ENCODE measurements around the gene BARHL2. TPM values are rescaled to one million over a fixed set of nuclear protein-coding genes. Genes with fewer than 3 reads are reported as not detected.
A peak's percentile ranks its signal among the peaks of the same experiment; 100 is the strongest.

The BARHL2 gene
- total RNA-seq, 2 experiments from 2014 or later: not detected

- no peak for ATAC-seq (ENCODE audit: low read depth)
- peaks cover 28% of the 10 kb centered on the region for H3K4me1 Mint-ChIP-seq
- DNase-seq: peak; percentile 59
These were observed 12.6 kb upstream of the BARHL2 start for GRCh38 chr1:90729504-90730242.

GRCh38 chr1:90728502-90729287, 11.6 kb upstream of the BARHL2 start:
- peak overlapping the region; percentile 60 for H3K27ac Mint-ChIP-seq
- DNase-seq (no peak), ATAC-seq (ENCODE audit: low read depth) (no peak)
- H3K36me3 Mint-ChIP-seq: peaks cover 8% of the 10 kb centered on the region
- peaks cover 95% of the 10 kb centered on the region for H3K27me3 Mint-ChIP-seq
- H3K4me1 Mint-ChIP-seq: peaks cover 33% of the 10 kb centered on the region
- H3K4me3 Mint-ChIP-seq: peak overlapping the region; percentile 68
- H3K9me3 Mint-ChIP-seq: peaks cover 6% of the 10 kb centered on the region
- POLR2A ChIA-PET: no interaction called here

More at GRCh38 chr1:90729504-90730242, 12.6 kb upstream of the BARHL2 start:
- POLR2A ChIA-PET: interaction anchor here (0.5 kb wide), 1 partner anchor 111 kb away, joined by 5 read pairs; no protein-coding TSS in a partner anchor
- Mint-ChIP-seq H3K9me3 (peaks cover 6% of the 10 kb centered on the region), H3K27ac (no peak overlapping the region), H3K4me3 (peak overlapping the region; percentile 46), H3K27me3 (peaks cover 90% of the 10 kb centered on the region), H3K36me3 (peaks cover 6% of the 10 kb centered on the region)

- POLR2A ChIA-PET: no interaction called here
- H3K4me1 Mint-ChIP-seq: peaks cover 36% of the 10 kb centered on the region
- DNase-seq (no peak), ATAC-seq (ENCODE audit: low read depth) (no peak)
- H3K27me3 Mint-ChIP-seq: peaks cover 94% of the 10 kb centered on the region
- H3K4me3 Mint-ChIP-seq: peak overlapping the region; percentile 68
- H3K36me3 Mint-ChIP-seq: peaks cover 8% of the 10 kb centered on the region
- peak overlapping the region; percentile 60 for H3K27ac Mint-ChIP-seq
- H3K9me3 Mint-ChIP-seq: peaks cover 6% of the 10 kb centered on the region
These were observed 10.9 kb upstream of the BARHL2 start for GRCh38 chr1:90727917-90728501.

GRCh38 chr1:90726986-90727480, 9.9 kb upstream of the BARHL2 start:
- DNase-seq: no peak
- peaks cover 96% of the 10 kb centered on the region for H3K27me3 Mint-ChIP-seq
- H3K9me3 Mint-ChIP-seq: peaks cover 6% of the 10 kb centered on the region
- H3K4me1 Mint-ChIP-seq: peaks cover 39% of the 10 kb centered on the region
- POLR2A ChIA-PET: no interaction called here
- H3K36me3 Mint-ChIP-seq: peaks cover 8% of the 10 kb centered on the region
- H3K4me3 Mint-ChIP-seq: peak overlapping the region; percentile 74
- H3K27ac Mint-ChIP-seq: no peak overlapping the region
- no peak for ATAC-seq (ENCODE audit: low read depth)

- peak; percentile 42 for DNase-seq
- Mint-ChIP-seq H3K9me3 (peaks cover 6% of the 10 kb centered on the region), H3K36me3 (peaks cover 8% of the 10 kb centered on the region), H3K27me3 (peaks cover 96% of the 10 kb centered on the region), H3K27ac (peak overlapping the region; percentile 81), H3K4me3 (peak overlapping the region; percentile 74), H3K4me1 (peaks cover 42% of the 10 kb centered on the region)
- POLR2A ChIA-PET: no interaction called here
- no peak for ATAC-seq (ENCODE audit: low read depth)
These were observed 9.4 kb upstream of the BARHL2 start for GRCh38 chr1:90726425-90726985.

GRCh38 chr1:90725657-90726424, 8.7 kb upstream of the BARHL2 start:
- Mint-ChIP-seq H3K27ac (peak overlapping the region; percentile 81), H3K4me3 (peak overlapping the region; percentile 74), H3K36me3 (peaks cover 10% of the 10 kb centered on the region), H3K27me3 (peaks cover 96% of the 10 kb centered on the region), H3K4me1 (peaks cover 46% of the 10 kb centered on the region), H3K9me3 (peaks cover 6% of the 10 kb centered on the region)
- POLR2A ChIA-PET: no interaction called here
- DNase-seq (peak; percentile 39), ATAC-seq (ENCODE audit: low read depth) (no peak)

- POLR2A ChIA-PET: no interaction called here
- H3K4me3 Mint-ChIP-seq: peak overlapping the region; percentile 74
- H3K9me3 Mint-ChIP-seq: peaks cover 6% of the 10 kb centered on the region
- DNase-seq (no peak), ATAC-seq (ENCODE audit: low read depth) (no peak)
- peaks cover 98% of the 10 kb centered on the region for H3K27me3 Mint-ChIP-seq
- peaks cover 10% of the 10 kb centered on the region for H3K36me3 Mint-ChIP-seq
- peaks cover 43% of the 10 kb centered on the region for H3K4me1 Mint-ChIP-seq
- H3K27ac Mint-ChIP-seq: peak overlapping the region; percentile 81
These were observed 8.0 kb upstream of the BARHL2 start for GRCh38 chr1:90724926-90725656.

GRCh38 chr1:90724361-90724760, 7.3 kb upstream of the BARHL2 start:
- Mint-ChIP-seq H3K9me3 (peaks cover 6% of the 10 kb centered on the region), H3K27me3 (peaks cover 97% of the 10 kb centered on the region), H3K4me1 (peaks cover 40% of the 10 kb centered on the region), H3K4me3 (peak overlapping the region; percentile 73), H3K27ac (peak overlapping the region; percentile 30), H3K36me3 (peaks cover 10% of the 10 kb centered on the region)
- ATAC-seq (ENCODE audit: low read depth): no peak
- POLR2A ChIA-PET: no interaction called here
- no peak for DNase-seq

GRCh38 chr1:90723590-90724108, 6.5 kb upstream of the BARHL2 start:
- Mint-ChIP-seq H3K9me3 (peaks cover 8% of the 10 kb centered on the region), H3K27ac (no peak overlapping the region), H3K27me3 (peaks cover 98% of the 10 kb centered on the region), H3K4me1 (peaks cover 42% of the 10 kb centered on the region), H3K4me3 (peak overlapping the region; percentile 73), H3K36me3 (peaks cover 14% of the 10 kb centered on the region)
- peak; percentile 44 for DNase-seq
- POLR2A ChIA-PET: no interaction called here
- peak; percentile 42 for ATAC-seq (ENCODE audit: low read depth)

GRCh38 chr1:90722874-90723589, 5.9 kb upstream of the BARHL2 start:
- Mint-ChIP-seq H3K4me1 (peaks cover 39% of the 10 kb centered on the region), H3K9me3 (peaks cover 6% of the 10 kb centered on the region), H3K36me3 (peaks cover 11% of the 10 kb centered on the region), H3K27ac (no peak overlapping the region), H3K4me3 (peak overlapping the region; percentile 73), H3K27me3 (peaks cover 96% of the 10 kb centered on the region)
- POLR2A ChIA-PET: no interaction called here
- no peak for ATAC-seq (ENCODE audit: low read depth)
- DNase-seq: no peak

- Mint-ChIP-seq H3K9me3 (peaks cover 6% of the 10 kb centered on the region), H3K27ac (no peak overlapping the region), H3K27me3 (peaks cover 93% of the 10 kb centered on the region), H3K36me3 (peaks cover 14% of the 10 kb centered on the region), H3K4me3 (no peak overlapping the region), H3K4me1 (peaks cover 38% of the 10 kb centered on the region)
- ATAC-seq (ENCODE audit: low read depth) (no peak), DNase-seq (peak; percentile 69)
- POLR2A ChIA-PET: no interaction called here
These were observed 4.4 kb upstream of the BARHL2 start for GRCh38 chr1:90721210-90722194.

Measured in activated naive CD8-positive, alpha-beta T cell treated with anti-CD3 and anti-CD28 coated beads, Interleukin-2, amount 10 ng/mL, durations not matched to agents 7 days and 5 days (primary cell).